ENCODE data around the gene FRMPD4. TPM values are rescaled to one million over a fixed set of nuclear protein-coding genes. Genes with fewer than 3 reads are reported as not detected.

Gene FRMPD4
- total RNA-seq, 1 donor from 2014 or later, result not detected

GRCh38 chrX:12366440-12366839, 228.2 kb downstream of the FRMPD4 start:
- DNase-seq (no peak), ATAC-seq (ENCODE audit: low read depth) (no peak)
- H3K4me1 Mint-ChIP-seq, result no peaks in the 10 kb centered on the region
- H3K27me3 Mint-ChIP-seq, result no peaks in the 10 kb centered on the region
- intact Hi-C loops (cut with micrococcal nuclease), result no loop called here
- no peaks in the 10 kb centered on the region for H3K9me3 Mint-ChIP-seq
- no peak overlapping the region for H3K4me3 Mint-ChIP-seq
- TF ChIP-seq CTCF (IDR thresholded peaks at IDR 0.05), result no peak
- POLR2A ChIA-PET, result no interaction called here
- H3K27ac Mint-ChIP-seq, result no peak overlapping the region
- no peaks in the 10 kb centered on the region for H3K36me3 Mint-ChIP-seq (ENCODE audit: low read depth)
- CTCF ChIA-PET, result no interaction called here

- H3K36me3 Mint-ChIP-seq (ENCODE audit: low read depth), result no peaks in the 10 kb centered on the region
- H3K9me3 Mint-ChIP-seq, result no peaks in the 10 kb centered on the region
- no peak for TF ChIP-seq CTCF (IDR thresholded peaks at IDR 0.05)
- DNase-seq (no peak), ATAC-seq (ENCODE audit: low read depth) (no peak)
- no peaks in the 10 kb centered on the region for H3K4me1 Mint-ChIP-seq
- no peak overlapping the region for H3K4me3 Mint-ChIP-seq
- H3K27ac Mint-ChIP-seq, result no peak overlapping the region
- intact Hi-C loops (cut with micrococcal nuclease), result no loop called here
- CTCF ChIA-PET, result no interaction called here
- POLR2A ChIA-PET, result no interaction called here
- no peaks in the 10 kb centered on the region for H3K27me3 Mint-ChIP-seq
Observed at GRCh38 chrX:12367254-12367653, 229.0 kb downstream of the FRMPD4 start.

GRCh38 chrX:12370497-12370986, 232.3 kb downstream of the FRMPD4 start:
- ChIA-PET CTCF (no interaction called here), POLR2A (no interaction called here)
- H3K9me3 Mint-ChIP-seq, result no peaks in the 10 kb centered on the region
- no peak for TF ChIP-seq CTCF (IDR thresholded peaks at IDR 0.05)
- no peaks in the 10 kb centered on the region for H3K36me3 Mint-ChIP-seq (ENCODE audit: low read depth)
- intact Hi-C loops (cut with micrococcal nuclease), result no loop called here
- DNase-seq (no peak), ATAC-seq (ENCODE audit: low read depth) (no peak)
- H3K4me1 Mint-ChIP-seq, result no peaks in the 10 kb centered on the region
- no peaks in the 10 kb centered on the region for H3K27me3 Mint-ChIP-seq
- no peak overlapping the region for H3K27ac Mint-ChIP-seq
- H3K4me3 Mint-ChIP-seq, result no peak overlapping the region

- Mint-ChIP-seq H3K36me3 (ENCODE audit: low read depth) (no peaks in the 10 kb centered on the region), H3K27me3 (no peaks in the 10 kb centered on the region), H3K4me1 (no peaks in the 10 kb centered on the region), H3K9me3 (no peaks in the 10 kb centered on the region), H3K27ac (no peak overlapping the region), H3K4me3 (no peak overlapping the region)
- intact Hi-C loops (cut with micrococcal nuclease), result no loop called here
- TF ChIP-seq CTCF (IDR thresholded peaks at IDR 0.05), result no peak
- no peak for DNase-seq
- ChIA-PET POLR2A (no interaction called here), CTCF (no interaction called here)
- no peak for ATAC-seq (ENCODE audit: low read depth)
Observed at GRCh38 chrX:12372111-12372510, 233.8 kb downstream of the FRMPD4 start.

GRCh38 chrX:12374286-12374685, 236.0 kb downstream of the FRMPD4 start:
- DNase-seq (no peak), ATAC-seq (ENCODE audit: low read depth) (no peak)
- Mint-ChIP-seq H3K9me3 (no peaks in the 10 kb centered on the region), H3K27me3 (no peaks in the 10 kb centered on the region), H3K27ac (no peak overlapping the region), H3K36me3 (ENCODE audit: low read depth) (no peaks in the 10 kb centered on the region), H3K4me1 (no peaks in the 10 kb centered on the region), H3K4me3 (no peak overlapping the region)
- ChIA-PET POLR2A (no interaction called here), CTCF (no interaction called here)
- TF ChIP-seq CTCF (IDR thresholded peaks at IDR 0.05), result no peak
- intact Hi-C loops (cut with micrococcal nuclease), result no loop called here

All from activated B cell treated with CpG ODN at 0.5 μM for 24 hours (primary cell).